ENCODE measurements around the gene MT1G.
"Not testable (repeated sequence)": the region's sequence is repeated elsewhere in the genome, so short reads cannot be mapped to it uniquely, and the experiment has no call there.

MT1G gene

DNA sequence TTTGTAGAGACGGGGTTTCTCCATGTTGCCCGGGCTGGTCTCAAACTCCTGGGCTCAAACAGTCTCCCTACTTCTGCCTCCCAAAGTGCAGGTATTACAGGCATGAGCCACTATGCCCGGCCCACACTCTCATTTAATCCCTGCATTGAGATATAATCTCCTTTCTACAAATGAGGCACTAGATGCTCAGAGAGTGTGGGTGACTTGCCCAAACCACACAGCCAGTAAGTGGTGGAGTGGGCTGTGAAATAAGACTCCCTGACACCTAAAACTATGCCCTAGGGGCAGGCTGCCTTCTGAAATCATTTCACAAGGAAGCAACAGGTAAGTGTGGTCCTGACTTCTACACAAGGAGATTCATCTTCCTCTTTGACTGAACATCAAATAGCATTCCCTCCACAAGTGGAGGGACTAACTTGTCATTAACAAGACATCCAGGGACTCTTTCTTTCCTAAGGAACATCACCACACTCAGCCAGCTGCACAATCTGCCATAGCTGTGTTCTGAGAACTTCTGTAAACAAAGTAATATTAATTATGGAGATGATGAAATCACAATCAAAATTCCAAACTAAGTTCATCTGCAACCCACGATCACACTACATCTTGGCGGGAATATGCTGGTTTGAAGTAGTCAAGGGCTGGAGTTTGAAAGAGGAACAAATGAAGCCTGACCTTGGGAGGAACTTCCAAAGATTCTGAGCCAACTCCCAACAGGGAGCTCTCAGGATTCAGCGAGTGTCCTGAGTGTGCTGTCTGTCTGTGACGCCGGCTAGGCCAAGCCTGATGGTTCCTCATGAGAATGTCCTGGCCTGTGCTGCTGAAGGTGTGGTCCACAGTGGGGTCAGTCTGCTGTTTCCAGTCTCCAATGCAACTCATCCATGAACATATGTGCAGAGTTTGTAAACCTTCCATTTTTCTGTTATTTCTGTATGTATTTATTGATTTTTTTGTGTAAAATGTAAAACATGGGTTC lies 2.3 kb downstream of the MT1G start:
- in situ Hi-C loops (cut with MboI; ENCODE audit: low sequenced_read_pairs), result not testable (repeated sequence)

DNA sequence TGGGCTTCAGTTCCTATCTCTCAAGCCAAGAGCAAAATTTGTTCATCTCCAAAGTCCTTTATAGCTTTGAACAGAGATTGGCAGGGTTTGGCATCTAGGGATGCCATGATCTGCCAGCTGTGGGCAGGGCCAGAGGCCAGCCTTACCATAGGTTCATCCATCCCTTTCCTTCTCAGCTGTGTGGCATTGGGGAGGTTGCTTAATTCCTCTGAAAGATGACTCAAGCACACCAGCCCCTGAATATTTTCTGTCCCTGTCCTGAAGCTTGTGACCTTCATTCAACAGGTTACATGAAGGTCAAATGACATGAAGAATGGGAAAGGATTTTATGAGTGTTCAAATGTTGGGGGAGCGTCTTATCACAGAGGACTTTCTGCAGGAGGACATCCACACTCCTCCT lies 3.4 kb downstream of the MT1G start:
- in situ Hi-C loops (cut with MboI; ENCODE audit: low sequenced_read_pairs), result no loop called here

DNA sequence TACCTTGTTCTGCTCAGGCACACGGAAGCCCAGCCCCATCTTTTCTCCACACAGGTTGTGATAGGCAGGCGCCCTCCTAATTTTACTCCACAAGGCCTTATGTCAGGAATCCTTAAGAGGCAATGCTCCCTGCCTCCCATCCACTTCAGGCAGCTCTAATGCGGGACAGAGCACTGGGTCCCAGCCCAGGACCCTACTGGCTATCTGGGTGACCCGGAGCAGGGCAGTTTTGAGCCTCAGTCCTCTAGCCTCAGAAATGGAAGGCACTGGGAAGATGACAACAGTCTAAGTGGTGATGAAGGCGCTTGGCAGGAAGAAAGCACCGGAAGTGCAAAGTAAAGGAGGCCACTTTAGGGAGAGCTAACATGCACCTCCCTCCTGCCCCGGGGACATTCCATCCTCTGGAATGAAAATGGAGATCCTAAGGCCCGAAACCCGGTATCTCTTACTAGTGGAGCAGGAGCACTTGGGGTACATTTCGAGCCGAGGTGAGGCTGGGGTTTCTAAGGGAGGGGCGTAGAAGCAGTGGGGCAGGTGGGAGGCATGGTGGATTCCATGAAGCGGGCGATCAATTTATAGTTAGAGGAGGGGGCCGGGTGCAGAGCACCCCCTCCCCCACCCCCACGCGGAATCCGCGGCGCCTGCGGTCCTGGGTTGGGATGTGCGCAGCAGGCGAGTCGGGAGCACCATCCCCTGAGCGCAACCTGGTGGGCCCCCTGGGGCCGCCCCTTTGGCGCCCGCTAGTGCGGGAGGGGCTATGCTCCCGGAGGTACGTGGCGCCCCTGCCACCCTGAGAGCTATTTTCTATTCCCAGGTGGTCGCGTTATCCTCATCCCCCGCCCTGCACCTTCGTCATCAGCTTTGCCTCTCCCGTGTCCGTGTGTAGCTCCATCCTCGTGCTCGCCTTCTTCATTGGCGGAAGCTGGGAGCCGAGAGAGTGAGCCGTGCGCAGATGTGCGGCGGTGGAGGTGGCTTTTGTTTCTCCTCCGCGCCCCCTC lies 5.2 kb downstream of the MT1G start:
- in situ Hi-C loops (cut with MboI; ENCODE audit: low sequenced_read_pairs), result no loop called here

DNA sequence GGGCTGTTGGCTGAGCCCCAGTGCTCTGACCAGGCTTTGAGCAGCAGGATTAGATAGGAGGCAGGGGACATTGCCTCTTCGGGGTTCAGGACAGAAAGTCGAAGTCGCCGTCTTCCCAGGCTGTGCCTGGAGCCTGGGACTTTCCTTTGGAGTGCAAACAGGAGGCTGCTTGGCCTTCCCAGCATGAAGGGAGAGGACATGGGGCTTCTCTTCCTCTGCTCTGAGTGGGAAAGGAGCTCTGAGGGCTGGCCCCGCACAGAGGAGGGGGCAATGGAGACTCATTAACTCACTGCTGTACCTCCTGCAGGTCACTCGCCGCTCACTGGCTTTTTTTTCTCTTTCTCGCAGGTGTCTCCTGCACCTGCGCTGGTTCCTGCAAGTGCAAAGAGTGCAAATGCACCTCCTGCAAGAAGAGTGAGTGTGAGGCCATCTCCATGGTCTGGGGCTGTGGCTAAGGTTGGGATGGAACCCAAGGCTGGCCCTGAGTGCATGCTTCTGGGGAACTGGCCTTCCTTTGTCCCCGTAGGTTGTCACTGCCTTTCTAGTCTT lies 9.5 kb downstream of the MT1G start:
- in situ Hi-C loops (cut with MboI; ENCODE audit: low sequenced_read_pairs), result no loop called here

DNA sequence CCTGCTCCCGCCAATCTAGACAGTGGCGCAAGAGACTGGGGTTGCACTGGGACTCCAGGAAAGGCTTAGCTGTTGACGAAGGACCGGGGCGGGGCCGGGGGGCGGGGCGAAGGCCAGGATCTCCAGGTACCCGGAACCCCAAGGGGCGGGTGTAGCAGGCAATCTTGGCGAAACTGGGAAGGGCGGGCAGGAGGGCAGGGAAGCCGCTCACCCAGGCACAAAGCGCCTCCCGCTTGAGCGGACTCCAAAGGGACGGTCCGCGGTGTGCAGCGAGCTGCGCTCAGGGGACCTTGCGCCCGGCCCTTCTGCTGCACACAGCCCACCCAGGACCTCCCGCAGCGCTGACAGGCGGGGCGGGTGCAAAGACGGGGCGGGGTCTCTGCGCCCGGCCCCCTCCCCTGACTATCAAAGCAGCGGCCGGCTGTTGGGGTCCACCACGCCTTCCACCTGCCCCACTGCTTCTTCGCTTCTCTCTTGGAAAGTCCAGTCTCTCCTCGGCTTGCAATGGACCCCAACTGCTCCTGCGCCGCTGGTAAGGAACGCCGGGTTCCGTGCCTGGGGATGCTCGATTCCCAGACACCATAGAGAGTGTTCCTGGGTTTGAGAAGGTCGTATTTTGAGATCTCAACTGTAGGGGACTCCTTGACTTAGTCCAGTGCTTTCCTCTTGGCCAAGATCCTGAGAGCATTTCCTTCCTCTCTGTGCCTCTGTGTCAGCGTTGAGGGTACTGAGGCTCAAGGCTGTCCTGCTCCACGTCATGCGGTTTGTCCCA lies 10.1 kb downstream of the MT1G start, which contains the start of gene MT1F:
Gene MT1F (plus strand): TSS at position 405 of the 772 bp plus-strand sequence. CDS start 100 bp downstream, at position 505.
- in situ Hi-C loops (cut with MboI; ENCODE audit: low sequenced_read_pairs), result no loop called here

DNA sequence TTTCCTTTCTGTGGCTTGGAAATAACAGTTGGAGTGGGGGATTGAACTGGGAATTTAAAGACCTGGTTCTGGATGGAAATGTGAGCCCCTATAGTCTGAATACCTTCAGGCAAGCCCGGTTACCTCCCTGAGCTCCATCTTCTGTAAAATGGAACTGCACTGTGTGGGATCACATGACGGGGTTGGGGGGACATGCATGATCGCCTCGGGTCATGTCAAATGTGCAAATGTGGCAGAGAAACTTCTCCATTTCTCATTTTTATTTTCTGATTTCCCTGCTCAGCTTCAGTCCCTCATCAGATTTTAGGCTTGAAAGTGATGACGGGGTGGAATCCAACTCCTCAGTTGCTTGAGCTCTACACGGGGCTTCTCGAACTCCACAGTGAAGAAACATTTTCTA lies 14.6 kb downstream of the MT1G start:
- in situ Hi-C loops (cut with MboI; ENCODE audit: low sequenced_read_pairs), result no loop called here

DNA sequence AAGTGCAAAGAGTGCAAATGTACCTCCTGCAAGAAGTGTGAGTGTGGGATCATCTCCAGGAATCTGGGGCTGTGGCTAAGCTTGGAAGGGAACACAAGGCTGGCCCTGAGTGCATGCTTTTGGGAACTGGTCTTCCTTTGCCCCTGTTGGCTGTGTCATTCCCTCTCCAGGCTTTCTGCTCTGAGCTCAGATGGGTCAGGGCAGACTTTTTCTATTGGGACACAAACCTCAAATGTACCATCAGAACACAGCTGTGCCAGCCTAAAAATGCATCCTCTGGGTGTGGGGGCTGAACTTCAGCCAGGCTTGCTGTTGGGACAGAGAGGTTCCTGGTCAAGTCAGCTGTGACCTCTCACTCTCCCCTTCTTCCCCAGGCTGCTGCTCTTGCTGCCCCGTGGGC lies 15.3 kb downstream of the MT1G start:
- in situ Hi-C loops (cut with MboI; ENCODE audit: low sequenced_read_pairs), result no loop called here

DNA sequence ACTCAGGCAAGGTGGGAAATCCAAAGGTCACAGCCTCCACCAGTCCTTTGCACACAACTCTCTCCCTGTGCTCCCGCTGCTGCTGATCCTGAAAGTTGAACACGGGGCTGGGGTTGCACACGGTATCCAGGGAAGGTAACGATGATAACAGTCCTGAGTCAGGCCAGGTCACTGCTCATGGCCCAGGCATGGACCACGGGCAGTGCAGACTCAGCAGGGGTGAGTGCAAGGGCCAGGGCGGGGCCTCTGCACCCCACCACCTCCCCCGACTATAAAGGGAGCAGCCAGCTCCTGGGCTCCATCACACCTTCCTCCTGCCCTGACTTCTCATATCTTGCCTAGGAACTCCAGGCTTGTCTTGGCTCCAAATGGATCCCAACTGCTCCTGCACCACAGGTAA lies 16.3 kb downstream of the MT1G start, which contains the start of gene MT1B:
Gene MT1B (plus strand): TSS at position 301 of the 400 bp plus-strand sequence. CDS start 68 bp downstream, at position 369.
- in situ Hi-C loops (cut with MboI; ENCODE audit: low sequenced_read_pairs), result no loop called here

DNA sequence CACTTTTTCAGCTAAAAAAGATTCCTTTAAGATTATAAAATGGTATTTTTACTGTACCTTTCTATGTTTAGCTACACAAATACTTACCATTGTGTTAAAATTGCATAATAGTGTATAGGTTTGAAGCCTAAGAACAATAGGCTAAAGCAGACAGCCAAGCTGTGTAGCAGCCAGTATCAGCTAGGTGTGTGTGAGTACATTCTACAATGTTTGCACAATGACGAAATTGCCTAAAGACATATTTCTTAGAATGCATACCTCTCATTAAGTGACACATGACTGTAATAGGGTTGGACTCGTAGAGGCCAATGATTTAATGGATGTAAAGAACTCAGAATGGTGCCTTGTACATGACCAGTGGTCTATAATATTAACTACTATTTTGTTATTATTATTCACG lies 18.0 kb downstream of the MT1G start:
- in situ Hi-C loops (cut with MboI; ENCODE audit: low sequenced_read_pairs), result no loop called here

DNA sequence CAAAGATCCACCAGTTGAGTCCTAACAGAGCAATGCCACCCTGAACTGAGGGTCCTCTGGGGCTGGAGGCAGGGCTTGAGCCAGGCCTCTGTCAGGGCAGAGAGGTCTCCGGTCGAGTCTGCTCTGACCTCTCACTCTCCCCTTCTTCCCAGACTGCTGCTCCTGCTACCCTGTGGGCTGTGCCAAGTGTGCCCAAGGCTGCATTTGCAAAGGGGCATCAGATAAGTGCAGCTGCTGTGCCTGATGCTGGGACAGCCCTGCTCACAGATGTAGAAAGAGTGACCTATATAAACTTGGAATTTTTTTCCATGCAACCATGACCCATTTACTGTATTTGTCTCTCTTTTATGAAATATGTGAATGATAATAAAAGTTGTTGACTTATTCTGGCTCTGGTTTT lies 18.6 kb downstream of the MT1G start:
- in situ Hi-C loops (cut with MboI; ENCODE audit: low sequenced_read_pairs), result no loop called here

DNA sequence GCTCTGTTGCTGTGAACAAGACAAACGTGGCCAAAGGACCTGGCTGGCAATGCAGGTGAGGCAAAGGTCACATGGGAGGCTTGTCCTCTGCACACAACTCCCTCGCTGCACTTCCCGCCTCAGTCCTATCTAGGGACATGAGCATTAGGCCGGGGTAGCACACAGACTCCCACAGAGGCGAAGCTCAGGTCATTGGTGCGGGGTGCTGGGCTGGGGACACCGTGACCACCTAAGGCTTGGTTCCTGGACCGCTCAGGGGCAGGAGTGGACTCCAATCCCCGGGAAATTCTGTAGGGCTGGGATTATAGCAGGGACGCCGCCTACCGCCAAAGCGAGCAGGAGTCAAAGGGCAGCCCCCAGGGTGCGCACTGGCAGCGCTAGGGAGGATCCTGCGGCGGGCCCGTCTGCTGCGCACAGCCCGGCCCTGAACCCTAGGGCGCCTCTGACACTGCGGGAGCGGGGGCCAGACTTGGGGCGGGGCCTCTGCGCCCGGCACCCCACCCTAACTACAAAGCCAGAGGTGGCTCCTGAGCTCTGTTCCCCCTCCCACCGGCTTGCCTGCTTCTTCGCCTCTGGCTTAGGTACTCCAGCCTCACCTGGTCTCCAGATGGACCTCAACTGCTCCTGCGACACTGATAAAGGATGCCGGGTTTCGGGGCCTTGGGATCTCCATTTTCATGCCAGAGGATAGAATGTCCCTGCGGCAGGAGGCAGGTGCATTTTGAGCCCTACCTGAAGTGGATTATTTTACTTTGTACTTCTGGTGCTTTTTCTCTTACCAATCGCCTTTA lies 20.0 kb downstream of the MT1G start:
- in situ Hi-C loops (cut with MboI; ENCODE audit: low sequenced_read_pairs), result no loop called here

DNA sequence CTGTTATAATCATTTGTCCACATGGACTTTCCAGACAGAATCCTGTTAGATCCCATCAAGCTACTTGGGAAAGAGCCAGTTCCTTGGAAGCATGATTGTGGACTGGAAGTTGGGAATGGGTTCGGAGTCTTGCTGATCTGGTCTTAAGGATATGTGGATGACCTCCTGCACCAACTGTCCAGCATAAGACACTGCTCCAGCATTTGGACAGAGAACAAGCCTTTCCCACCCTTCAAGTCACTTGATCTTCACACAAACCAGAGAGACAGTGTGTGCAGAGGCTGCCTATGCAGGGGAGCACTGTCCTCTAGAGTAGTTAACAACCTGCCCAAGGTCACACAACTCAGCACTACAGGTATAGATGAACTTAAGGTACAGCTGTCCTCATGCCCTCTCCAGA lies 22.0 kb downstream of the MT1G start:
- in situ Hi-C loops (cut with MboI; ENCODE audit: low sequenced_read_pairs), result no loop called here

DNA sequence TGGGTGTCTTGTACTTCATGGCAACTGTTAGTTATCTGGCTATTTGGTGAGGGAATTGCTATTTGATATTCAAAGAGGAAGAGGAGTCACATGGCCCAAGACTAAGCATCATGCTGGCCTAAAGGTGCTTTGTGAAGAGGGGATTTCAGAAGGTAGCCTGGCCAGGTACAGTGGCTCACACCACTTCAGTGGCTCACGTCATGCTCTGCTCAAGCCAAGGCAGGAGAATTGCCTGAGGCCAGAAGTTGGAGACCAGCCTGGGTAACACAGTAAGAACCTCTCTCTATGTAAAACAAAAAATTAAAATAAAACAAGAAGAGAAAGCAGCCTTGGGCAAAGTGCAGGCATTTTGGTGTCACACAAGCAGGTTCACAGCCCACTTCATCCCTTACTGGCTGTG lies 22.6 kb downstream of the MT1G start:
- in situ Hi-C loops (cut with MboI; ENCODE audit: low sequenced_read_pairs), result no loop called here

DNA sequence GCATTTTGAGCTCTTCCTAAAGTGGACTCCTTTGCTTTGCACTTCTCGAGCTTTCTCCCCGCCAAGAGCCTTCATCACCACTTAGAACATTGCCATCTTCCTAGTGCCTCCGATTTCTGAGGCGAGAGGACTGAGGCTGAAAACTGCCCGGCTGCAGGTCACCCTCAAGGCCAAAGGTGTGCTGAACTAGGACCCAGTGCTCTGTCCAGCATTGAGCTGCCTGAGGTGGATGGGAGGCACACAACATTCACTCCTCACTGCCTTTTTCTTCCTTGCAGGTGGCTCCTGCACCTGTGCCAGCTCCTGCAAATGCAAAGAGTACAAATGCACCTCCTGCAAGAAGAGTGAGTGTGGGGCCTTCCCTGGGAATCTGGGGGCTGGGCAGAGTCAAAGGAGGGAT lies 24.0 kb downstream of the MT1G start:
- in situ Hi-C loops (cut with MboI; ENCODE audit: low sequenced_read_pairs), result no loop called here

DNA sequence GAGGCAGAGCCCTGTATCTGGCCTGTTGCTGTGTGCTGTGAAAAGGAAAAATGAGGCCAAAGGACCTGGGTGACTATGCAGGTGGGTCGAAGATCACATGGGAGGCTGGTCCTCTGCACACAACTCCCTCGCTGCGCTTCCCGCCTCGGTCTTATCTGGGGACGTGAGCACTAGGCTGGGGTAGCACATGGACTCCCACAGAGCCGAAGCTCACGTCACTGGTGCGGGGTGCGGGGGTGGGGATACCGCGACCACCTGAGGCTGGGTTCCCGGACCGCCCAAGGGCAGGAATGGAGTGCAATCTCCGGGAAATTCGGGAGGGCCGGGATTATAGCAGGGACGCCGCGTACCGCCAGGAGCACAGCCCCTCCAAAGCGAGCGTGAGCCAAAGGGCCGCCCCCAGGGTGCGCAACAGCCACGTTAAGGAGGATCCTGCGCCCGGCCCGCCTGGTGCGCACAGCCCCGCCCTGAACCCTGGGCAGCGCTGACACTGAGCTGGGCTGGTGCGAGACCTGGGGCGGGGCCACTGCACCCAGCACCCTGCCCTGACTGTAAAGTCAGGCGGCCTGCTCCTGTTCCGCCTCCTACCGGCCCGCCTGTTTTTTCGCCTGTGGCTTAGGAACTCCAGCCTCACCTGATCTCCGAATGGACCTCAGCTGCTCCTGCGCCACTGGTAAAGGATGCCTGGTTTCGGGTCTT lies 24.6 kb downstream of the MT1G start:
- in situ Hi-C loops (cut with MboI; ENCODE audit: low sequenced_read_pairs), result no loop called here

DNA sequence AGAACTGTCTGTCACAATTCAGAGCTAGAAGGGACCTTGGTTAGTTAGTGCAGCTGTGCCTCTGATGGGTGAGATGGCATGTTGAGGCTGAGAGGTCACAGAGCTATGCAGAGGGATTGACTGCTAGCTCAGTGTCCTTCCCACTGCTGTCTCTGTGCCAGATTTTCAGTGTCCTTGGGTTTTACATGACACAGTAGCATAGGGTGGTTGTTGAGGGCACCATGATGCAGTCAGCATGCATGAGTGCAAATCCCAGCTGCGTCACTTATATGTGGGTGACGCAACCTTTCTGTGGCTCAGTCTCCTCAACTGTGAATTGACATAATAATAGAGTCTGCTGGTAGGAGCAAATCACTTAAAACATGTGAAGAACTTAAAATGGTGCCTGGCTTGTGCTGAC lies 26.7 kb downstream of the MT1G start:
- in situ Hi-C loops (cut with MboI; ENCODE audit: low sequenced_read_pairs), result no loop called here

DNA sequence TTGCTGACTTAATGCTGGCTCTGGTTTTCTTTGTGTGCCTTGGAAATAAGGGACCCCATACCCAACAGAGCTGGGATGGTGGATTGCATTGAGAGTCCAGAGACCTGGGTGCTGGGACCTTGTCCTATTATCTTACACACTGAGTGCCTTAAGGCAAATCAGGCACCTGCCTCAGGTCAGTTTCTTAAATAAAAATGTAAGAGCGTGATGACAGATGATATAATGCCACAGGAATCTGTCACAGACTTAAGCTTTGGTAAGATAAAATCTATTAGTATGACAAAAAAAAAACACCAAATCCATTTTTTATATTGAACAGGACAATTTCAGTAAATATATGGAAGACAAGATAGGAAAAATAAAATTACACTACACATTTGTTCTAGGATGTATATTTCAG lies 27.8 kb downstream of the MT1G start:
- in situ Hi-C loops (cut with MboI; ENCODE audit: low sequenced_read_pairs), result no loop called here

DNA sequence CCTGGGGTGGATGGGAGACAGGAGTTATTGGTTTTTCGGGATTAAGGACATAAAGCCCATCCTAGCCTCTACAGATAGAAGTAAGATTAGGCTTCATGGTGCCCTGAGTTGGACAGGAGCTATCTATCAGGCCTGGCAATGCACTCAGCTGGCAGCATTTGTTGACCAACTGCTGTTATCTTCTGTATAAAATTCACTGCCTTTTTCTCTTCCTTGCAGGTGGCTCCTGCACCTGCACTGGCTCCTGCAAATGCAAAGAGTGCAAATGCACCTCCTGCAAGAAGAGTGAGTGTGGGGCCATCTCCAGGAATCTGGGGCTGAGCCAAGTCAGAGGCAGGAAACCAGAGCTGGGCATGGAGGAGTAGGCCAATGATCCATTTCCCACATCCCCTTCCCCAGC lies 28.8 kb downstream of the MT1G start:
- in situ Hi-C loops (cut with MboI; ENCODE audit: low sequenced_read_pairs), result no loop called here
